Measurements from ENCODE around the gene SLC6A3. TPM values are rescaled to one million over a fixed set of nuclear protein-coding genes. Genes with fewer than 3 reads are reported as not detected.
A peak's percentile ranks its signal among the peaks of the same experiment; 100 is the strongest.

The SLC6A3 gene
- total RNA-seq, 1 donor from 2014 or later, result 0.16 TPM

- peaks cover 8% of the 10 kb centered on the region for H3K9me3 Mint-ChIP-seq
- TF ChIP-seq CTCF (conservative IDR thresholded peaks at IDR 0.05), result no peak
- DNase-seq (ENCODE audit: low read depth, low spot score), result peak; percentile 28
- peaks cover 79% of the 10 kb centered on the region for H3K27me3 Mint-ChIP-seq (ENCODE audit: low read depth)
- H3K4me3 Mint-ChIP-seq, result peak overlapping the region; percentile 92
- H3K27ac Mint-ChIP-seq (ENCODE audit: unreplicated experiment), result peak overlapping the region; percentile 94
- no peaks in the 10 kb centered on the region for H3K36me3 Mint-ChIP-seq (ENCODE audit: low read depth)
- peaks cover 17% of the 10 kb centered on the region for H3K4me1 Mint-ChIP-seq
Observed at GRCh38 chr5:1386274-1386717, 58.9 kb downstream of the SLC6A3 start.

- peaks cover 8% of the 10 kb centered on the region for H3K9me3 Mint-ChIP-seq
- peak; percentile 69 for DNase-seq (ENCODE audit: low read depth, low spot score)
- peak overlapping the region; percentile 92 for H3K4me3 Mint-ChIP-seq
- H3K27me3 Mint-ChIP-seq (ENCODE audit: low read depth), result peaks cover 83% of the 10 kb centered on the region
- H3K4me1 Mint-ChIP-seq, result peaks cover 17% of the 10 kb centered on the region
- no peak for TF ChIP-seq CTCF (conservative IDR thresholded peaks at IDR 0.05)
- H3K27ac Mint-ChIP-seq (ENCODE audit: unreplicated experiment), result peak overlapping the region; percentile 94
- no peaks in the 10 kb centered on the region for H3K36me3 Mint-ChIP-seq (ENCODE audit: low read depth)
Observed at GRCh38 chr5:1385395-1386273, 59.6 kb downstream of the SLC6A3 start.

GRCh38 chr5:1384521-1384920 is 60.7 kb downstream of the SLC6A3 start:
- Mint-ChIP-seq H3K27me3 (ENCODE audit: low read depth) (peaks cover 86% of the 10 kb centered on the region), H3K27ac (ENCODE audit: unreplicated experiment) (no peak overlapping the region), H3K4me3 (no peak overlapping the region), H3K36me3 (ENCODE audit: low read depth) (no peaks in the 10 kb centered on the region), H3K4me1 (peaks cover 20% of the 10 kb centered on the region), H3K9me3 (peaks cover 10% of the 10 kb centered on the region)
- no peak for TF ChIP-seq CTCF (conservative IDR thresholded peaks at IDR 0.05)
- no peak for DNase-seq (ENCODE audit: low read depth, low spot score)

GRCh38 chr5:1383886-1384401 is 61.3 kb downstream of the SLC6A3 start:
- Mint-ChIP-seq H3K27ac (ENCODE audit: unreplicated experiment) (no peak overlapping the region), H3K4me1 (peaks cover 20% of the 10 kb centered on the region), H3K9me3 (peaks cover 10% of the 10 kb centered on the region), H3K36me3 (ENCODE audit: low read depth) (no peaks in the 10 kb centered on the region), H3K27me3 (ENCODE audit: low read depth) (peaks cover 81% of the 10 kb centered on the region), H3K4me3 (no peak overlapping the region)
- DNase-seq (ENCODE audit: low read depth, low spot score), result no peak
- TF ChIP-seq CTCF (conservative IDR thresholded peaks at IDR 0.05), result no peak

GRCh38 chr5:1383344-1383743 is 61.9 kb downstream of the SLC6A3 start:
- peaks cover 5% of the 10 kb centered on the region for H3K9me3 Mint-ChIP-seq
- H3K4me3 Mint-ChIP-seq, result no peak overlapping the region
- H3K36me3 Mint-ChIP-seq (ENCODE audit: low read depth), result no peaks in the 10 kb centered on the region
- H3K27ac Mint-ChIP-seq (ENCODE audit: unreplicated experiment), result no peak overlapping the region
- H3K4me1 Mint-ChIP-seq, result peaks cover 20% of the 10 kb centered on the region
- H3K27me3 Mint-ChIP-seq (ENCODE audit: low read depth), result peaks cover 77% of the 10 kb centered on the region
- TF ChIP-seq CTCF (conservative IDR thresholded peaks at IDR 0.05), result no peak
- no peak for DNase-seq (ENCODE audit: low read depth, low spot score)
